Activated CD4-positive, alpha-beta T cell treated with anti-CD3 and anti-CD28 coated beads, Interleukin-2, amount 10 ng/mL, durations not matched to agents 7 days and 5 days (primary cell): ENCODE measurements around the gene FKBP5. TPM values are rescaled to one million over a fixed set of nuclear protein-coding genes. Genes with fewer than 3 reads are reported as not detected.

ENCODE experiments used
- CTCF ChIA-PET: fragments of 350-600 bp; sonication (Branson Sonifier 250); formaldehyde crosslinking; loops from one replicate; lab custom pipeline; 2021; ENCODE audit warnings: antibody characterized with exemption; lab: Charles Lee
- POLR2A ChIA-PET: fragments of 350-600 bp; sonication (Branson Sonifier 250); formaldehyde crosslinking; loops from one replicate; lab custom pipeline; 2021; ENCODE audit warnings: antibody characterized with exemption; lab: Charles Lee
- DNase-seq: peaks from one replicate; pipeline ENCODE4 v3.0.0-alpha.2; 2020
- H3K27ac Mint-ChIP-seq: one replicate; pipeline ENCODE4 v1.8.0; 2021; ENCODE audit warnings: mild to moderate bottlenecking, moderate library complexity, mixed read lengths
- H3K27me3 Mint-ChIP-seq: one replicate; pipeline ENCODE4 v1.8.0; 2021; ENCODE audit warnings: mixed read lengths
- H3K36me3 Mint-ChIP-seq: one replicate; pipeline ENCODE4 v1.8.0; 2021; ENCODE audit warnings: low read depth, mixed read lengths
- H3K4me1 Mint-ChIP-seq: one replicate; pipeline ENCODE4 v1.8.0; 2021; ENCODE audit warnings: mixed read lengths
- H3K4me3 Mint-ChIP-seq: one replicate; pipeline ENCODE4 v1.8.0; 2021; ENCODE audit warnings: mild to moderate bottlenecking, moderate library complexity, mixed read lengths
- H3K9me3 Mint-ChIP-seq: one replicate; pipeline ENCODE4 v1.8.0; 2021; ENCODE audit warnings: mixed read lengths
- microRNA-seq: library from miRNA; unstranded; fragments of <30 nt; microRNA quantifications from one replicate; pipeline ENCODE4 v1.2.0, GENCODE V29; 2021; ENCODE audit warnings: borderline microRNAs expressed, borderline replicate concordance
- total RNA-seq, 2 experiments: library from RNA; stranded (reverse); gene quantifications; one replicate each; pipeline ENCODE4 v1.2.3, GENCODE V29; 2021

FKBP5 gene
- total RNA-seq, 2 experiments from 2014 or later, result 94.2 to 100 TPM

DNA sequence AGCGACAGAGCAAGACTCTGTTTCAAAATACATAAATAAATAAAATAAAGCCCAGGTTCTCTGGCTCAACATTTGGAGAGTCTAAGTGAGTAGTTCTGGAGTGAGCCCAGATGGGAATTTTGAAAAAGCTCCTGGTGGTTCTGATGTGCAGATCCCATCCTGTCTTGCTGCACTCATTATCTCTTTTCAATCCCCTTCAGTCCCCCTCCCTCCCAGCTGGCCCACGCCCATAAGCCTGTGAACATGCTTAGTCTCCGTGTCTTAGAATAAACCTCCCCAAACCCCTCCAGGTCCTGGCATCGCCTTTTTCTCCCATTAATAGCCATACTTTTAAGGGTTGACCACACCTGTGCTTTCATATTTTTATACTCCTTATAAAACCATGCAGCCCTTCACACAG is 156.6 kb downstream of the FKBP5 start:
- H3K27me3 Mint-ChIP-seq, result peaks cover 10% of the 10 kb centered on the region
- ChIA-PET CTCF (interaction anchor here (0.6 to 2.6 kb wide), 5 partner anchors 8 to 220 kb away, joined by 3 to 16 read pairs (median 4); no protein-coding TSS in a partner anchor), POLR2A (no interaction called here)
- DNase-seq, result no peak
- no peaks in the 10 kb centered on the region for H3K36me3 Mint-ChIP-seq
- H3K9me3 Mint-ChIP-seq, result no peaks in the 10 kb centered on the region
- no peak overlapping the region for H3K4me3 Mint-ChIP-seq
- no peak overlapping the region for H3K27ac Mint-ChIP-seq
- H3K4me1 Mint-ChIP-seq, result peaks cover 5% of the 10 kb centered on the region

DNA sequence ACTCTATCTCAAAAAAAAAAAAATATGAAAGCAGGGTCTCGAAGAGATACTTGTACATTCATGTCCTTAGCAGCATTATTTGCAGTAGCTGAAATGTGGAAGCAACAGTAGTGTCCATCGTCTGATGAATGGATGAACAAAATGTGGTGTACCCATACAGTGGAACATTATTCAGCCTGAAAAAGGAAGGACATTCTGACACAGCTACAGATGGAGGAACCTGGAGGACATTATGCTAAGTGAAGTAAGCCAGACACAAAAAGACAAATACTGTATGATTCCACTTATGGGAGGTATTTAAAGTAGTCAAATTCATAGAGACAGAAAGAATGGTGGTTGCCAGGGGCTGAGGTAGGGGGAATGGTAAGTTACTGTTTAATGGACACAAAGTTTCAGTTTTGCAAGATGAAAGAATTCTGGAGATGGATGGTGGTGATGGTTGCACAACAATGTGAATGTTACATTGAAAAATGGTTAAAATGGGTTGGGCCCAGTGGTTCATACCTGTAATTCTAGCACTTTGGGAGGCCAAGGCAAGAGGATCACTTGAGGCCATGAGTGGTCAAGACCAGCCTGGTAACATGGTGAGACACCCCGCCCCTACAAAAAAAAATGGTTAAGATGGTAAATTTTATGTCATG is 164.2 kb downstream of the FKBP5 start:
- no peak overlapping the region for H3K4me3 Mint-ChIP-seq
- H3K27me3 Mint-ChIP-seq, result peaks cover 5% of the 10 kb centered on the region
- H3K36me3 Mint-ChIP-seq, result no peaks in the 10 kb centered on the region
- H3K9me3 Mint-ChIP-seq, result no peaks in the 10 kb centered on the region
- ChIA-PET CTCF (interaction anchor here (0.6 to 3.0 kb wide), 6 partner anchors 9 to 233 kb away, joined by 3 to 16 read pairs (median 4); partner anchors contain the start of gene ARMC12), POLR2A (interaction anchor here (0.6 kb wide), 1 partner anchor 147 kb away, joined by 3 read pairs; no protein-coding TSS in a partner anchor)
- H3K4me1 Mint-ChIP-seq, result peaks cover 29% of the 10 kb centered on the region
- DNase-seq, result no peak
- H3K27ac Mint-ChIP-seq, result peak overlapping the region; percentile 42

Small RNA genes within 50 kb of the gene (microRNA-seq; reads per million reads assigned to microRNA genes)
- 8.0 reads per million, percentile 37 among the genes with 10 or more reads in this experiment for gene MIR5690

Other genes with a start within 250 kb of the FKBP5 start
- gene FANCE, start 236.6 kb downstream of the FKBP5 start, total RNA-seq, result 10 to 100 TPM; 11.7 to 13.0 TPM
- gene RPL10A, start 220.5 kb downstream of the FKBP5 start, total RNA-seq, result 1,000 to 10,000 TPM; 1,411 to 1,499 TPM
- under 1 TPM; 0.07 to 0.12 TPM for gene TEAD3, start 191.8 kb downstream of the FKBP5 start, total RNA-seq
- not detected for gene TULP1, start 176.0 kb downstream of the FKBP5 start, total RNA-seq
- gene ARMC12, start 48.1 kb upstream of the FKBP5 start, total RNA-seq, result 1 to 10 TPM; 1.2 to 1.6 TPM
- gene CLPSL2, start 87.7 kb upstream of the FKBP5 start, total RNA-seq, result not detected
- gene CLPSL1, start 92.1 kb upstream of the FKBP5 start, total RNA-seq, result not detected
- not detected for gene CLPS, start 108.4 kb upstream of the FKBP5 start, total RNA-seq
- gene LHFPL5, start 116.4 kb upstream of the FKBP5 start, total RNA-seq, result not detected
- 10 to 100 TPM; 65.9 to 66.0 TPM for gene SRPK1, start 232.2 kb upstream of the FKBP5 start, total RNA-seq